Measurements from ENCODE around the gene FLVCR1.
A peak's percentile ranks its signal among the peaks of the same experiment; 100 is the strongest.

Gene FLVCR1

DNA sequence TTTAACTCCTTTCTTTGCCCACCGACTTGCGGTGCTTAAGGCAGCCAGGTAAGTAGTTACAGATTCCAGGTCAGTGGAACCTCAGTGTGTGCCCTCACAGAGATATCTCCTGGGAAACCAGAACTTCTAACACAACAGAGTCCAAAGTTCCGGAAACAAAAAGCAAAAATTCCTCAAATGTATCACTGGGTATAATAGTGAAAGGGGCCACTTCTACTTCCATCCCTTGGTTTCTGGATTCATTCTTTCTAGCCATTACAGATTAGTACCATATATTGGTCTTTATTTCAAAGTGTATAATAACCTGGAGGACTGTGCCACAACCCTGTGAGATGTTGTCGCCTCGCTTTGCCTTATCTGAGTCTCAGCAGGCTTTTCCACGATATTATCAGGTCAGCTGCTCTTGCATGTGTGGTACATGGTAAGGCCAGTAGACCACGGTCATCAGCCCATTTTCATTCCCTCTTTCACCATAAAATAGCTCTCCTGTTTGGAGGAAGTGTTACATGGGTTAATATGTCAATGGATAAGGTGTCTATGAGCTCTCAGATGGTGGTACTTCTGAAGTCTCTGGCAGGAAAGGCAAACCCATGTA, 77.4 kb downstream of the FLVCR1 start:
- DNase-seq, result no peak
- H3K27ac ChIP-seq, result no peak overlapping the region
- H3K9me3 ChIP-seq (ENCODE audit: severe bottlenecking), result no peaks in the 10 kb centered on the region
- H3K4me3 ChIP-seq (ENCODE audit: low read depth, low read length), result no peak overlapping the region
- no peaks in the 10 kb centered on the region for H3K27me3 ChIP-seq (ENCODE audit: insufficient read depth, low read depth, severe bottlenecking)
- TF ChIP-seq, protein P1, sequence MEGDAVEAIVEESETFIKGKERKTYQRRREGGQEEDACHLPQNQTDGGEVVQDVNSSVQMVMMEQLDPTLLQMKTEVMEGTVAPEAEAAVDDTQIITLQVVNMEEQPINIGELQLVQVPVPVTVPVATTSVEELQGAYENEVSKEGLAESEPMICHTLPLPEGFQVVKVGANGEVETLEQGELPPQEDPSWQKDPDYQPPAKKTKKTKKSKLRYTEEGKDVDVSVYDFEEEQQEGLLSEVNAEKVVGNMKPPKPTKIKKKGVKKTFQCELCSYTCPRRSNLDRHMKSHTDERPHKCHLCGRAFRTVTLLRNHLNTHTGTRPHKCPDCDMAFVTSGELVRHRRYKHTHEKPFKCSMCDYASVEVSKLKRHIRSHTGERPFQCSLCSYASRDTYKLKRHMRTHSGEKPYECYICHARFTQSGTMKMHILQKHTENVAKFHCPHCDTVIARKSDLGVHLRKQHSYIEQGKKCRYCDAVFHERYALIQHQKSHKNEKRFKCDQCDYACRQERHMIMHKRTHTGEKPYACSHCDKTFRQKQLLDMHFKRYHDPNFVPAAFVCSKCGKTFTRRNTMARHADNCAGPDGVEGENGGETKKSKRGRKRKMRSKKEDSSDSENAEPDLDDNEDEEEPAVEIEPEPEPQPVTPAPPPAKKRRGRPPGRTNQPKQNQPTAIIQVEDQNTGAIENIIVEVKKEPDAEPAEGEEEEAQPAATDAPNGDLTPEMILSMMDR (IDR thresholded peaks at IDR 0.05; ENCODE audit: low read depth, low read length), result no peak
- H3K36me3 ChIP-seq, result no peaks in the 10 kb centered on the region

DNA sequence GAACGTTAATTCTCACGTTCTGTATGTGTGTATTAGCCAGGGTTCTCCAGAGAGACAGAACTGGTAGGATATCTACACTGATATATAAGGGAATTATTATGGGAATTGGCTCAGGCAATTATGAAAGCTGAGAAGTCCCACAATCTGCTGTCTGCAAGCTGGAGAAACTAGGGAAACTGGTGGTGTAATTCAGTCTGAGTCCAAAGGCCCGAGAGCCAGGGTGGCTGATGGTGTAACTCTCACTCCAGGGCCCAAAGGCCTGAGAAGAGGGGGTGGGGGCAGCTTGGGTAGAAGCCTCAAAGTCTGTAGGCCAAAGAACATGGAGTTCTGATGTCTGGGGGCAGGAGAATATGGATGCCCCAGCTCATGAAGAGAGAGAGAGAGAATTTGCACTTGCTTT, 79.0 kb downstream of the FLVCR1 start:
- no peak overlapping the region for H3K4me3 ChIP-seq (ENCODE audit: low read depth, low read length)
- DNase-seq, result no peak
- H3K36me3 ChIP-seq, result no peaks in the 10 kb centered on the region
- H3K27ac ChIP-seq, result no peak overlapping the region
- TF ChIP-seq, protein P1 (IDR thresholded peaks at IDR 0.05; ENCODE audit: low read depth, low read length), result no peak
- peaks cover 3% of the 10 kb centered on the region for H3K9me3 ChIP-seq (ENCODE audit: severe bottlenecking)
- no peaks in the 10 kb centered on the region for H3K27me3 ChIP-seq (ENCODE audit: insufficient read depth, low read depth, severe bottlenecking)

DNA sequence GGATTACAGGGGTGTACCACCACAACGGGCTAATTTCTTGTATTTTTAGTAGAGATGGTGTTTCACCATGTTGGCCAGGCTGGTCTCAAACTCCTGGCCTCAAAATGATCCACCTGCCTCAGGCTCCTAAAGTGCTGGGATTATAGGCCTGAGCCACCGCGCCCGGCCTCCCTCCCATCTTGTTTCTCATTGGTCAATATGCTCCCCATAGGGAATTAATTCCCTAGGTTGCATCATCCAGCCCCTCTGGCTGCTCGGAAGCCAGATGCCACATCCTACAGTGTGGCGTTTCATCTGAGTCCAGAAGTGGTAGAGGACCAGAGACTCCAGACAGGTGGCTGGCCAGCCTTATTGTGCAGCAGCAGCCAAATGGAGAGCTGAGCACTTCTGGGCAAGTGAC, 80.8 kb downstream of the FLVCR1 start:
- Histone ChIP-seq H3K4me3 (ENCODE audit: low read depth, low read length) (no peak overlapping the region), H3K27ac (no peak overlapping the region), H3K27me3 (ENCODE audit: insufficient read depth, low read depth, severe bottlenecking) (no peaks in the 10 kb centered on the region), H3K9me3 (ENCODE audit: severe bottlenecking) (peaks cover 5% of the 10 kb centered on the region), H3K36me3 (no peaks in the 10 kb centered on the region)
- TF ChIP-seq, protein P1 (IDR thresholded peaks at IDR 0.05; ENCODE audit: low read depth, low read length), result no peak
- peak; percentile 36 for DNase-seq

- no peak overlapping the region for H3K27ac ChIP-seq
- DNase-seq, result no peak
- H3K9me3 ChIP-seq (ENCODE audit: severe bottlenecking), result peaks cover 6% of the 10 kb centered on the region
- H3K27me3 ChIP-seq (ENCODE audit: insufficient read depth, low read depth, severe bottlenecking), result no peaks in the 10 kb centered on the region
- TF ChIP-seq, protein P1 (IDR thresholded peaks at IDR 0.05; ENCODE audit: low read depth, low read length), result no peak
- H3K36me3 ChIP-seq, result no peaks in the 10 kb centered on the region
- H3K4me3 ChIP-seq (ENCODE audit: low read depth, low read length), result no peak overlapping the region
Observed at GRCh38 chr1:212941452-212941851, 83.4 kb downstream of the FLVCR1 start.

- DNase-seq, result no peak
- TF ChIP-seq, protein P1 (IDR thresholded peaks at IDR 0.05; ENCODE audit: low read depth, low read length), result no peak
- no peak overlapping the region for H3K27ac ChIP-seq
- no peak overlapping the region for H3K4me3 ChIP-seq (ENCODE audit: low read depth, low read length)
- H3K9me3 ChIP-seq (ENCODE audit: severe bottlenecking), result peaks cover 6% of the 10 kb centered on the region
- H3K36me3 ChIP-seq, result no peaks in the 10 kb centered on the region
- no peaks in the 10 kb centered on the region for H3K27me3 ChIP-seq (ENCODE audit: insufficient read depth, low read depth, severe bottlenecking)
Observed at GRCh38 chr1:212942679-212943392, 84.8 kb downstream of the FLVCR1 start.

DNA sequence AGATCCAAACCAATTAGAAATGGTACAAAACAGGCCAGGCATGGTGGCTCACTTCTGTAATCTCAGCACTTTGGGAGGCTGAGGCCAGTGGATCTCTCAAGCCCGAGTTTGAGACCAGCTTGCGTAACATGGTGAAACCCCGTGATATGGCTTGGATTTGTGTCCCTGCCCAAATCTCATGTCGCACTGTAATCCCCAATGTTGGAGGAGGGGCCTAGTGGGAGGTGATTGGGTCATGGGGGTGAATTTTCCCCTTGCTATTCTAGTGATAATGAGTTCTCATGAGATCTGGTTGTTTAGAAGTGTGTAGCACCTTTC, 85.3 kb downstream of the FLVCR1 start:
- TF ChIP-seq, protein P1 (IDR thresholded peaks at IDR 0.05; ENCODE audit: low read depth, low read length), result no peak
- no peak overlapping the region for H3K27ac ChIP-seq
- H3K36me3 ChIP-seq, result no peaks in the 10 kb centered on the region
- no peak overlapping the region for H3K4me3 ChIP-seq (ENCODE audit: low read depth, low read length)
- no peak for DNase-seq
- H3K27me3 ChIP-seq (ENCODE audit: insufficient read depth, low read depth, severe bottlenecking), result no peaks in the 10 kb centered on the region
- peaks cover 6% of the 10 kb centered on the region for H3K9me3 ChIP-seq (ENCODE audit: severe bottlenecking)
